ENCODE results near the gene SCYL2. TPM values are rescaled to one million over a fixed set of nuclear protein-coding genes. Genes with fewer than 3 reads are reported as not detected.

Gene SCYL2
- total RNA-seq, 4 donors from 2014 or later = 51.0 to 72.8 (median 61.4) TPM

GRCh38 chr12:100234591-100235304 is 32.2 kb upstream of the SCYL2 start:
- WGBS, 2 donors (ENCODE audit: low coverage in 1 of 2) = 10 to 27% methylated on average over 7 of the region's 7 CpGs
- TF ChIP-seq POLR2AphosphoS5 (IDR thresholded peaks at IDR 0.05) = peak; percentile 4
- peak; percentile 49 to 72 (median 70) for TF ChIP-seq CTCF (IDR thresholded peaks at IDR 0.05)
- no peak for TF ChIP-seq POLR2A (IDR thresholded peaks at IDR 0.05)
- Histone ChIP-seq H3K27me3 (no peaks in the 10 kb centered on the region), H3K4me3 (no peak overlapping the region), H3K9me3 (no peaks in the 10 kb centered on the region), H3K36me3 (no peaks in the 10 kb centered on the region), H3K27ac (peak overlapping the region in 2 of 4 donors; percentile 2 to 54), H3K4me1 (peaks cover 0 to 14% (median 0%) of the 10 kb centered on the region in 3 donors)
- ATAC-seq = peak; percentile 55

GRCh38 chr12:100238801-100239200 is 28.2 kb upstream of the SCYL2 start:
- no peak for ATAC-seq
- Histone ChIP-seq H3K4me1 (peaks cover 0 to 13% (median 0%) of the 10 kb centered on the region in 3 donors), H3K36me3 (no peaks in the 10 kb centered on the region), H3K27me3 (no peaks in the 10 kb centered on the region), H3K4me3 (no peak overlapping the region), H3K27ac (no peak overlapping the region), H3K9me3 (no peaks in the 10 kb centered on the region)
- TF ChIP-seq EP300 (IDR thresholded peaks at IDR 0.05) (no peak), POLR2AphosphoS5 (IDR thresholded peaks at IDR 0.05) (no peak), POLR2A (IDR thresholded peaks at IDR 0.05) (no peak), CTCF (IDR thresholded peaks at IDR 0.05) (no peak)
- WGBS, 2 donors (ENCODE audit: low coverage in 1 of 2) = 98 to 100% methylated on average over 3 of the region's 3 CpGs

- no peak overlapping the region for H3K27ac ChIP-seq
- no peak for TF ChIP-seq POLR2A (IDR thresholded peaks at IDR 0.05)
- no peak for TF ChIP-seq POLR2AphosphoS5 (IDR thresholded peaks at IDR 0.05)
- no peak for TF ChIP-seq EP300 (IDR thresholded peaks at IDR 0.05)
- H3K36me3 ChIP-seq = no peaks in the 10 kb centered on the region
- peaks cover 0 to 6% (median 0%) of the 10 kb centered on the region in 3 donors for H3K4me1 ChIP-seq
- H3K4me3 ChIP-seq = no peak overlapping the region
- ATAC-seq = no peak
- no peaks in the 10 kb centered on the region for H3K9me3 ChIP-seq
- WGBS, 2 donors (ENCODE audit: low coverage in 1 of 2) = 100% methylated on average over 1 of the region's 1 CpG
- H3K27me3 ChIP-seq = no peaks in the 10 kb centered on the region
Observed at GRCh38 chr12:100239589-100239988, 27.4 kb upstream of the SCYL2 start.

- 95 to 96% methylated on average over 3 to 5 of the region's 5 CpGs for WGBS, 2 donors (ENCODE audit: low coverage in 1 of 2)
- ATAC-seq = no peak
- H3K27ac ChIP-seq = no peak overlapping the region
- no peak overlapping the region for H3K4me3 ChIP-seq
- TF ChIP-seq CTCF (IDR thresholded peaks at IDR 0.05) = no peak
- no peak for TF ChIP-seq POLR2A (IDR thresholded peaks at IDR 0.05)
- H3K4me1 ChIP-seq = no peaks in the 10 kb centered on the region
- no peaks in the 10 kb centered on the region for H3K27me3 ChIP-seq
- H3K9me3 ChIP-seq = no peaks in the 10 kb centered on the region
- no peaks in the 10 kb centered on the region for H3K36me3 ChIP-seq
Observed at GRCh38 chr12:100243137-100243536, 23.8 kb upstream of the SCYL2 start.

- no peaks in the 10 kb centered on the region for H3K4me1 ChIP-seq
- H3K36me3 ChIP-seq = no peaks in the 10 kb centered on the region
- H3K27ac ChIP-seq = no peak overlapping the region
- no peak for ATAC-seq
- WGBS, 2 donors (ENCODE audit: low coverage in 1 of 2) = 93 to 98% methylated on average over 4 of the region's 4 CpGs
- no peak for TF ChIP-seq EP300 (IDR thresholded peaks at IDR 0.05)
- no peak for TF ChIP-seq CTCF (IDR thresholded peaks at IDR 0.05)
- no peak for TF ChIP-seq POLR2A (IDR thresholded peaks at IDR 0.05)
- no peak overlapping the region for H3K4me3 ChIP-seq
- no peaks in the 10 kb centered on the region for H3K27me3 ChIP-seq
- H3K9me3 ChIP-seq = no peaks in the 10 kb centered on the region
Observed at GRCh38 chr12:100247765-100248164, 19.2 kb upstream of the SCYL2 start.

All from gastroesophageal sphincter (tissue), 4 donors.